Fibroblast of villous mesenchyme (primary cell): ENCODE measurements around the gene SLC16A12. TPM values are rescaled to one million over a fixed set of nuclear protein-coding genes. Genes with fewer than 3 reads are reported as not detected.

Experiments
- DNase-seq: peaks from one replicate; pipeline ENCODE4 v3.0.0-alpha.2; 2010; ENCODE audit warnings: low read depth
- H3K4me3 ChIP-seq: 2 replicates; pipeline ENCODE4 v1.5.1; 2011; ENCODE audit warnings: low read depth, mild to moderate bottlenecking, low read length
- total RNA-seq: library from RNA; depleted of rRNA; stranded (reverse); fragments of >200 nt; gene quantifications from 2 replicates; pipeline ENCODE4 v1.2.3, GENCODE V29; 2012
- TF ChIP-seq, protein P1 (sequence below): IDR thresholded peaks from 2 replicates; pipeline ENCODE4 v1.5.1; 2012; ENCODE audit warnings: low read depth, mild to moderate bottlenecking, low read length; ENCODE audit not compliant: insufficient read depth

The SLC16A12 gene
- total RNA-seq, 1 donor = under 0.01 TPM

DNA sequence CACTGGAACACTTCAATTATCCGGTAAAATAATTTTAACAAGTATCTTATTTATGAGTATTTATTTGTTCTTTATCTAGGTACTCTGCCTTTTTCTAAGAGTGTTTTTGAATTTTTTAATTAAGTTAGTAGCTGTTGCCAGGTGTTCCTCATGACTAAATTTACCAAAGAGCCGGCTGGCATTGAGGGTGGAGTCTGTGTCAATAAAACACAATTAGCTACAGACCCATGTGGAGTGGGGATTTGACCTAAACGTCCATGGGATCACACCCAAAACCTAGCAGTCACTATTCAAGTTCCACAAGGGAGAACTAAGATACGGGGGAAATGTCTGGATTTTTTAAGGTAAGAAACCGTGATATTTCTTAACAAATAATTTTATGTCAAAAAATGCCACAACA lies 9.8 kb downstream of the SLC16A12 start:
- DNase-seq = no peak
- TF ChIP-seq, protein P1, sequence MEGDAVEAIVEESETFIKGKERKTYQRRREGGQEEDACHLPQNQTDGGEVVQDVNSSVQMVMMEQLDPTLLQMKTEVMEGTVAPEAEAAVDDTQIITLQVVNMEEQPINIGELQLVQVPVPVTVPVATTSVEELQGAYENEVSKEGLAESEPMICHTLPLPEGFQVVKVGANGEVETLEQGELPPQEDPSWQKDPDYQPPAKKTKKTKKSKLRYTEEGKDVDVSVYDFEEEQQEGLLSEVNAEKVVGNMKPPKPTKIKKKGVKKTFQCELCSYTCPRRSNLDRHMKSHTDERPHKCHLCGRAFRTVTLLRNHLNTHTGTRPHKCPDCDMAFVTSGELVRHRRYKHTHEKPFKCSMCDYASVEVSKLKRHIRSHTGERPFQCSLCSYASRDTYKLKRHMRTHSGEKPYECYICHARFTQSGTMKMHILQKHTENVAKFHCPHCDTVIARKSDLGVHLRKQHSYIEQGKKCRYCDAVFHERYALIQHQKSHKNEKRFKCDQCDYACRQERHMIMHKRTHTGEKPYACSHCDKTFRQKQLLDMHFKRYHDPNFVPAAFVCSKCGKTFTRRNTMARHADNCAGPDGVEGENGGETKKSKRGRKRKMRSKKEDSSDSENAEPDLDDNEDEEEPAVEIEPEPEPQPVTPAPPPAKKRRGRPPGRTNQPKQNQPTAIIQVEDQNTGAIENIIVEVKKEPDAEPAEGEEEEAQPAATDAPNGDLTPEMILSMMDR = no peak

DNA sequence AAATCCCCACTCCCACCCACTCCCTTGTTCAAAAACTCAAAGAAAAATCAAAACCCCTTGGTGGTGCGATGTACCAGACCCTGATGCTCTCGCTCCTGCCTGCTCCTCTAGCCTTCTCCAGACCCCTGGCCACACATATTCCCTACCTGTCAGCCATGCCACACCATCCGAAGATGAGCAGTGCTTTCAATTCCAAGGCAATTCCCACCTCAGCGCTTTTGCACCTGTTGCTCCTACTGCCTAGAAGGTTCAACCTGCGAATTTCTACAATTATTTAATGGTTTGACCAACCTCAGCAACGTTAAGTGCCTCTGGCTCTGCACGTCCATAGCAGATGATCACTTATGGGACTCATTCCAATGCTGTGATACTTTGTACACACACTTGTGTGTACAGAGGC lies 11.1 kb downstream of the SLC16A12 start:
- no peak overlapping the region for H3K4me3 ChIP-seq
- DNase-seq = no peak
- TF ChIP-seq, protein P1 = no peak

More for the DNA sequence above, 9.8 kb downstream of the SLC16A12 start:
- no peak overlapping the region for H3K4me3 ChIP-seq

DNA sequence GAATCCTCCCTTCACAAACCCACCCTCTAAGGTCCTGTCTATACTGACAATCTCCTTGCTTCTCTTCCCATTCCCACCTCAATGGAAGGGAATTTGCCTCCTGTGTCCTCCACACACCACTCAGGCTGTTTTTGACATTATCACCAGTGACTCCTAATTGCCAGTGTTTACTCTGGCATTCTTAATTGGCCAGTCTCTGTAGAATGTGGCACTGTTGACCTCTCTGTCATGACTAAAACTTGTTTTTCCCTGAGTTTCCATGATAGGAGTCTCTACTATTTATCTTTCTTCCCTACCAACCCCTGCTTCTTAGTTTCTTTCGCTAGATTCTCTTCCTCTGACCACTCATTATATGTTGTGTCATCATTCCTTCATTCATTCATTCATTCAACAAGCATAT lies 12.1 kb downstream of the SLC16A12 start:
- DNase-seq = no peak
- TF ChIP-seq, protein P1 = no peak
- no peak overlapping the region for H3K4me3 ChIP-seq

DNA sequence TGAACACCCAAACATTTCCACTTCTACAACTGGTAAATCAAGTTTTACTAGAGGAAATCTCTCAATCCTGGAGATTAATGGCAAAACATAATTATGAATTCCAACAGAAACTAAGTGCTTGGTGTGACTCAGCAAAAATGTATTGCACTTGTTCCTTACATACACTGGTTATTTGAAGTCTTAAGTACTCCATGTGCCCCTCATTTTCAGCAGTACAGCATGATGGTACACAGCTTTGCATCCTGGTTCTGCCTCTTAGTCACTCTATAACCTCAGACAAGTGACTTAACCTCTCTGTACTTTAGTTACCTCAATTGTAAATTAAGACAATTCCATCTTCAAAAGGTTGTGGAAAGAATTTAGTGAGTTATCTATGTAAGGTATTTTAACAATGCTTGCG lies 12.9 kb downstream of the SLC16A12 start:
- no peak overlapping the region for H3K4me3 ChIP-seq
- peak; percentile 42 for DNase-seq
- TF ChIP-seq, protein P1 = no peak

DNA sequence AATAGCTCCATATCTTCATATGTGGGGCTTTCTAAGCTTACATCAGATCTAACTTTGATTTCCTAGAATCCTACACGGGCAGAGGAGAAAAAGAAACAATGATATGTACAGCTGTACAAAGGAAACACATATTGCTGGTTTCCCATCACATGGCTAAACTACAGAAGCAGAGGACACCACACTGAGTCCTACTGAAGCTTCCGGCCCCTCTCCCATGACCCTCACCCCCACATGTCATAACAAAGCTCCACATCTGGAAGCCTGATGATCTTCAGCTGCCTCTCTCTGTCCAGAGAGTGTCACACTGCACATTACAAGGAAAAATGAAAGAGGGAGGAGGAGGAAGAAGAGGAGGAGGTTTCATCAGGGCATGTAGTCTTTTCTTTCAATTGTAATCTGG lies 14.0 kb downstream of the SLC16A12 start:
- H3K4me3 ChIP-seq = no peak overlapping the region
- peak; percentile 80 for DNase-seq
- TF ChIP-seq, protein P1 = no peak

DNA sequence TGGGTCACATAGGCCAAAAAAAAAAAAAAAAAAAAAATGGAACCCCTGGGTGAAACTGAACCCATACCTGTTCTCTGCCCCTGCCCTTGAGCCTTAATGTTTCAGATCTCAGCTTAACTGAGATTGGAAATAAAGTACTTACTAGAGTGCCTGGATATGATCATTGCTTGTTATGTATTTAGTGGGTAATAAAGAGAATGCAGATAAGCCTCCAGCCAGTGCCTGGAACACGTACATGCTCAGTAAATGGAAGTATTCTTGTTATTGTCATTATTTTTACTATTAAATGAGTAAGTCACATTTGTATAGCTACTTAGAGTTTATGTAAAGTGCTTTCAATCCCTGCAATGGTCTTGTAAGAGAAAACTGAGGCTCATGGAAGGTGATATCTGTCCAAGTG lies 14.7 kb downstream of the SLC16A12 start:
- H3K4me3 ChIP-seq = no peak overlapping the region
- TF ChIP-seq, protein P1 = no peak
- DNase-seq = peak; percentile 52

DNA sequence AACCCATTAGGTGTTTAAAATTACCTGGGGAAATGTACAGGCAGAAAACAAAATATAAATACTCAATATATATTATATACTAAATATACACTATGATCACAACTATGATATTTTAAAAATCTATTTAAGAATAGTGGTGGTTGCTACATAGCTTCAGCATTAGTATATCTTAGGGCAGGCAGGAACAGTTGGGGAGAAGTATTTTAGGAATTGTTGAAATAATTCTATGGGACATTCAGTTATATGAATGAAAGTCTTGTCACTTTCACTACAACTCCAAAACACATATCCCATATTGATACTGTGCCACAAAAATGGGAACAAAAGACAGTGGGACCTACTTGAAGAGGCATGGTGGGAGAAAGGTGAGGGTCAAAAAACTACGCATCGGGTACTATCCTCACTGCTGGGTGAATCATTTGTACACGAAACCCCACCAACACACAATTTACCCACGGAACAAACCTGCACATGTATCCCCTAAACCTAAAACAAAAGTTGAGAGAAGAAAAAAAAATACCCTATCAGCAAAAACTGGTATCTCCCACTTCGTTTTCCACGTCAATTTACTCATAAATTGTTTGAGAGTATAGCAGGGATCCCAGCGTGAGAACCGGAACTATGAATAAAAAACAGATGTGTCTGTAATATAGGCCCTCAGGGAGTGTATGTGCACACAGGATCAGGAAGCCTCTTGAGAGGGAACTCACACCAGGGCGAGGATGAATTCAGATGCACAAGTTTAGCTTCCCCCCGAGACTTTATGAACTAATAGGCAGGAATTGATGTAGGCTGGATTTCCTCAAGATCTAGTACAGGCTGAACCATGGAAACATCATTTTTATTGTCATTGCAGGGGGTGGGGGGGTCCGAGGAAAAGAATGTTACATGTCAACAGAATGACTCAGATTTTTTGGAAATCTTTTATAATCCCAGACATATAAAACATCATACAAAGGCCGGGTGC lies 16.2 kb downstream of the SLC16A12 start:
- peak; percentile 97 for DNase-seq
- TF ChIP-seq, protein P1 = no peak
- H3K4me3 ChIP-seq = no peak overlapping the region
